Loucy (cell line): Measurements from ENCODE around the gene BCAS3.

Source experiments
- CTCF ChIP-seq: fragments of 200-600 bp; sonication (generic); conservative IDR thresholded peaks from 2 replicates; pipeline ENCODE4 v1.5.1; 2014; ENCODE audit warnings: mild to moderate bottlenecking, antibody characterized with exemption, low read length
- EZH2phosphoT487 ChIP-seq: fragments of 200-600 bp; IDR thresholded peaks from 2 replicates; pipeline ENCODE4 v1.6.1; 2018; ENCODE audit warnings: antibody characterized with exemption, mild to moderate bottlenecking, moderate library complexity, borderline replicate concordance

GRCh38 chr17:61351745-61352407 lies 674.2 kb downstream of the BCAS3 start:
- TF ChIP-seq CTCF (no peak), EZH2phosphoT487 (no peak)
